ENCODE data around the gene TRABD2B. TPM values are rescaled to one million over a fixed set of nuclear protein-coding genes. Genes with fewer than 3 reads are reported as not detected.

TRABD2B gene
- total and polyA plus RNA-seq, 2 experiments from 2014 or later = 1.00 to 2.3 TPM

- H3K4me1 ChIP-seq (ENCODE audit: insufficient read depth) = peaks cover 52% of the 10 kb centered on the region
- H4K20me1 ChIP-seq (ENCODE audit: insufficient read depth, poor library complexity, severe bottlenecking) = no peaks in the 10 kb centered on the region
- WGBS (ENCODE audit: low lambda C conversion rate, missing lambda C conversion rate) = 100% methylated on average over 5 of the region's 5 CpGs
These were observed 128.9 kb downstream of the TRABD2B start for GRCh38 chr1:47868348-47868676.

GRCh38 chr1:47867438-47868347 is 129.5 kb downstream of the TRABD2B start:
- TF ChIP-seq EZH2phosphoT487 (IDR thresholded peaks at IDR 0.05; ENCODE audit: low read depth, severe bottlenecking, unreplicated experiment) (no peak), EZH2 (IDR thresholded peaks at IDR 0.05; ENCODE audit: borderline replicate concordance) (no peak), CTCF (IDR thresholded peaks at IDR 0.05; ENCODE audit: poor library complexity) (no peak)
- H3K4me1 ChIP-seq (ENCODE audit: insufficient read depth) = peaks cover 46% of the 10 kb centered on the region
- H3K9me3 ChIP-seq (ENCODE audit: low read depth) = no peaks in the 10 kb centered on the region
- H3K4me3 ChIP-seq = no peak overlapping the region
- no peak overlapping the region for H2AFZ ChIP-seq
- peak overlapping the region; percentile 49 for H3K4me2 ChIP-seq
- H4K20me1 ChIP-seq (ENCODE audit: insufficient read depth, poor library complexity, severe bottlenecking) = no peaks in the 10 kb centered on the region
- H3K9me2 ChIP-seq (replicated peaks; ENCODE audit: insufficient read depth) = no peaks in the 10 kb centered on the region
- WGBS (ENCODE audit: low lambda C conversion rate, missing lambda C conversion rate) = 55% methylated on average over 8 of the region's 8 CpGs
- no peaks in the 10 kb centered on the region for H3K27me3 ChIP-seq
- DNase-seq (ENCODE audit: low spot score) = no peak
- no peaks in the 10 kb centered on the region for H3K79me2 ChIP-seq
- H3K36me3 ChIP-seq (replicated peaks; ENCODE audit: insufficient read depth, low read depth) = no peaks in the 10 kb centered on the region
- peak overlapping the region; percentile 93 for H3K27ac ChIP-seq

More at GRCh38 chr1:47868348-47868676, 128.9 kb downstream of the TRABD2B start:
- no peaks in the 10 kb centered on the region for H3K9me3 ChIP-seq (ENCODE audit: low read depth)
- no peak overlapping the region for H3K4me3 ChIP-seq
- no peak overlapping the region for H2AFZ ChIP-seq
- no peak overlapping the region for H3K27ac ChIP-seq
- no peaks in the 10 kb centered on the region for H3K9me2 ChIP-seq (replicated peaks; ENCODE audit: insufficient read depth)
- H3K79me2 ChIP-seq = no peaks in the 10 kb centered on the region
- H3K27me3 ChIP-seq = no peaks in the 10 kb centered on the region
- TF ChIP-seq EZH2 (IDR thresholded peaks at IDR 0.05; ENCODE audit: borderline replicate concordance) (no peak), EZH2phosphoT487 (IDR thresholded peaks at IDR 0.05; ENCODE audit: low read depth, severe bottlenecking, unreplicated experiment) (no peak), CTCF (IDR thresholded peaks at IDR 0.05; ENCODE audit: poor library complexity) (no peak)
- DNase-seq (ENCODE audit: low spot score) = no peak
- H3K4me2 ChIP-seq = no peak overlapping the region
- H3K36me3 ChIP-seq (replicated peaks; ENCODE audit: insufficient read depth, low read depth) = no peaks in the 10 kb centered on the region

- H3K9me2 ChIP-seq (replicated peaks; ENCODE audit: insufficient read depth) = no peaks in the 10 kb centered on the region
- H3K36me3 ChIP-seq (replicated peaks; ENCODE audit: insufficient read depth, low read depth) = no peaks in the 10 kb centered on the region
- H3K27me3 ChIP-seq = no peaks in the 10 kb centered on the region
- H3K4me1 ChIP-seq (ENCODE audit: insufficient read depth) = peaks cover 37% of the 10 kb centered on the region
- H3K27ac ChIP-seq = peak overlapping the region; percentile 93
- no peaks in the 10 kb centered on the region for H4K20me1 ChIP-seq (ENCODE audit: insufficient read depth, poor library complexity, severe bottlenecking)
- no peaks in the 10 kb centered on the region for H3K9me3 ChIP-seq (ENCODE audit: low read depth)
- TF ChIP-seq EZH2 (IDR thresholded peaks at IDR 0.05; ENCODE audit: borderline replicate concordance) = no peak
- no peaks in the 10 kb centered on the region for H3K79me2 ChIP-seq
- H3K4me2 ChIP-seq = peak overlapping the region; percentile 49
- H3K4me3 ChIP-seq = no peak overlapping the region
- DNase-seq (ENCODE audit: low spot score) = peak; percentile 56
- H2AFZ ChIP-seq = no peak overlapping the region
- WGBS (ENCODE audit: low lambda C conversion rate, missing lambda C conversion rate) = 50% methylated on average over 8 of the region's 8 CpGs
These were observed 130.4 kb downstream of the TRABD2B start for GRCh38 chr1:47866601-47867437.

Data from hepatocyte (in vitro differentiated cells).